ENCODE measurements around the gene TARBP1. TPM values are rescaled to one million over a fixed set of nuclear protein-coding genes. Genes with fewer than 3 reads are reported as not detected.

Gene TARBP1
- total RNA-seq, 2 experiments from 2014 or later: 30.0 to 49.8 TPM

- Histone ChIP-seq H3K9me3 (ENCODE audit: low read length) (no peaks in the 10 kb centered on the region), H2AFZ (ENCODE audit: low read length) (no peak overlapping the region), H3K4me3 (ENCODE audit: low read depth, low read length, poor library complexity, severe bottlenecking) (no peak overlapping the region), H3K9me2 (ENCODE audit: insufficient read depth, low read length) (no peaks in the 10 kb centered on the region), H3K4me1 (ENCODE audit: insufficient read depth, low read length, poor library complexity, severe bottlenecking) (no peaks in the 10 kb centered on the region), H3K79me2 (ENCODE audit: insufficient read depth, low read depth, low read length) (no peaks in the 10 kb centered on the region), H4K20me1 (ENCODE audit: insufficient read depth, low read length) (no peaks in the 10 kb centered on the region), H3K36me3 (ENCODE audit: insufficient read depth, low read length) (peaks cover 46% of the 10 kb centered on the region), H3K27ac (ENCODE audit: low read depth, low read length, poor library complexity, severe bottlenecking) (no peak overlapping the region), H3K4me2 (ENCODE audit: low read length) (no peak overlapping the region)
- CTCF ChIA-PET (ENCODE audit: unreplicated experiment): no interaction called here
- intact Hi-C loops (cut with micrococcal nuclease; ENCODE audit: unreplicated experiment): no loop called here
- no TSS peak for BruUV-seq (replicated peaks)
- POLR2A ChIA-PET: no interaction called here
- no peak for DNase-seq (ENCODE audit: low spot score)
- TF ChIP-seq EZH2phosphoT487 (IDR thresholded peaks at IDR 0.05; ENCODE audit: borderline replicate concordance, low read depth, low read length) (no peak), CTCF (conservative IDR thresholded peaks at IDR 0.05; ENCODE audit: low read length) (no peak)
Measured at GRCh38 chr1:234406871-234407270, 72.1 kb downstream of the TARBP1 start.

GRCh38 chr1:234405676-234406075 is 73.3 kb downstream of the TARBP1 start:
- DNase-seq (ENCODE audit: low spot score): no peak
- H3K4me3 ChIP-seq (ENCODE audit: low read depth, low read length, poor library complexity, severe bottlenecking): no peak overlapping the region
- H3K36me3 ChIP-seq (ENCODE audit: insufficient read depth, low read length): peaks cover 42% of the 10 kb centered on the region
- no peaks in the 10 kb centered on the region for H3K9me3 ChIP-seq (ENCODE audit: low read length)
- ChIA-PET CTCF (ENCODE audit: unreplicated experiment) (no interaction called here), POLR2A (interaction anchor here (1.5 kb wide), 1 partner anchor 32 kb away, joined by 5 read pairs; no protein-coding TSS in a partner anchor)
- intact Hi-C loops (cut with micrococcal nuclease; ENCODE audit: unreplicated experiment): no loop called here
- H3K4me2 ChIP-seq (ENCODE audit: low read length): no peak overlapping the region
- H2AFZ ChIP-seq (ENCODE audit: low read length): no peak overlapping the region
- H3K4me1 ChIP-seq (ENCODE audit: insufficient read depth, low read length, poor library complexity, severe bottlenecking): peaks cover 2% of the 10 kb centered on the region
- H4K20me1 ChIP-seq (ENCODE audit: insufficient read depth, low read length): no peaks in the 10 kb centered on the region
- no peak for TF ChIP-seq CTCF (conservative IDR thresholded peaks at IDR 0.05; ENCODE audit: low read length)
- TF ChIP-seq EZH2phosphoT487 (IDR thresholded peaks at IDR 0.05; ENCODE audit: borderline replicate concordance, low read depth, low read length): no peak
- no TSS peak for BruUV-seq (replicated peaks)
- H3K79me2 ChIP-seq (ENCODE audit: insufficient read depth, low read depth, low read length): no peaks in the 10 kb centered on the region
- H3K27ac ChIP-seq (ENCODE audit: low read depth, low read length, poor library complexity, severe bottlenecking): no peak overlapping the region
- H3K9me2 ChIP-seq (ENCODE audit: insufficient read depth, low read length): no peaks in the 10 kb centered on the region

GRCh38 chr1:234402939-234403338 is 76.0 kb downstream of the TARBP1 start:
- no peaks in the 10 kb centered on the region for H3K9me2 ChIP-seq (ENCODE audit: insufficient read depth, low read length)
- no peak overlapping the region for H3K4me2 ChIP-seq (ENCODE audit: low read length)
- DNase-seq (ENCODE audit: low spot score): no peak
- peaks cover 3% of the 10 kb centered on the region for H3K4me1 ChIP-seq (ENCODE audit: insufficient read depth, low read length, poor library complexity, severe bottlenecking)
- H3K9me3 ChIP-seq (ENCODE audit: low read length): no peaks in the 10 kb centered on the region; the same call in 1 of the 2 replicates
- H3K27ac ChIP-seq (ENCODE audit: low read depth, low read length, poor library complexity, severe bottlenecking): no peak overlapping the region
- ChIA-PET CTCF (ENCODE audit: unreplicated experiment) (no interaction called here), POLR2A (no interaction called here)
- H3K4me3 ChIP-seq (ENCODE audit: low read depth, low read length, poor library complexity, severe bottlenecking): no peak overlapping the region
- TF ChIP-seq EZH2phosphoT487 (IDR thresholded peaks at IDR 0.05; ENCODE audit: borderline replicate concordance, low read depth, low read length) (no peak), CTCF (conservative IDR thresholded peaks at IDR 0.05; ENCODE audit: low read length) (no peak)
- intact Hi-C loops (cut with micrococcal nuclease; ENCODE audit: unreplicated experiment): no loop called here
- no peaks in the 10 kb centered on the region for H3K79me2 ChIP-seq (ENCODE audit: insufficient read depth, low read depth, low read length)
- no peak overlapping the region for H2AFZ ChIP-seq (ENCODE audit: low read length)
- no TSS peak for BruUV-seq (replicated peaks)
- no peaks in the 10 kb centered on the region for H4K20me1 ChIP-seq (ENCODE audit: insufficient read depth, low read length)
- peaks cover 37% of the 10 kb centered on the region for H3K36me3 ChIP-seq (ENCODE audit: insufficient read depth, low read length)

Measured in OCI-LY7 (cell line).